HEK293T (cell line): ENCODE measurements around the gene C1QTNF9B.

Experiments used
- ARNT ChIP-seq: fragments of 450-650 bp; IDR thresholded peaks from 2 replicates; pipeline ENCODE4 v1.6.1; 2017; ENCODE audit warnings: mild to moderate bottlenecking
- BHLHE40 ChIP-seq: fragments of 450-650 bp; IDR thresholded peaks from 2 replicates; pipeline ENCODE4 v1.6.1; 2016; ENCODE audit warnings: mild to moderate bottlenecking, moderate library complexity, borderline replicate concordance
- CTBP1 ChIP-seq: fragments of 450-650 bp; IDR thresholded peaks from 2 replicates; pipeline ENCODE4 v1.6.1; 2016; ENCODE audit warnings: borderline replicate concordance
- FOXK2 ChIP-seq: fragments of 450-650 bp; IDR thresholded peaks from 2 replicates; pipeline ENCODE4 v1.6.1; 2016; ENCODE audit warnings: mild to moderate bottlenecking
- PKNOX1 ChIP-seq: fragments of 450-650 bp; IDR thresholded peaks from 2 replicates; pipeline ENCODE4 v1.6.1; 2016

DNA sequence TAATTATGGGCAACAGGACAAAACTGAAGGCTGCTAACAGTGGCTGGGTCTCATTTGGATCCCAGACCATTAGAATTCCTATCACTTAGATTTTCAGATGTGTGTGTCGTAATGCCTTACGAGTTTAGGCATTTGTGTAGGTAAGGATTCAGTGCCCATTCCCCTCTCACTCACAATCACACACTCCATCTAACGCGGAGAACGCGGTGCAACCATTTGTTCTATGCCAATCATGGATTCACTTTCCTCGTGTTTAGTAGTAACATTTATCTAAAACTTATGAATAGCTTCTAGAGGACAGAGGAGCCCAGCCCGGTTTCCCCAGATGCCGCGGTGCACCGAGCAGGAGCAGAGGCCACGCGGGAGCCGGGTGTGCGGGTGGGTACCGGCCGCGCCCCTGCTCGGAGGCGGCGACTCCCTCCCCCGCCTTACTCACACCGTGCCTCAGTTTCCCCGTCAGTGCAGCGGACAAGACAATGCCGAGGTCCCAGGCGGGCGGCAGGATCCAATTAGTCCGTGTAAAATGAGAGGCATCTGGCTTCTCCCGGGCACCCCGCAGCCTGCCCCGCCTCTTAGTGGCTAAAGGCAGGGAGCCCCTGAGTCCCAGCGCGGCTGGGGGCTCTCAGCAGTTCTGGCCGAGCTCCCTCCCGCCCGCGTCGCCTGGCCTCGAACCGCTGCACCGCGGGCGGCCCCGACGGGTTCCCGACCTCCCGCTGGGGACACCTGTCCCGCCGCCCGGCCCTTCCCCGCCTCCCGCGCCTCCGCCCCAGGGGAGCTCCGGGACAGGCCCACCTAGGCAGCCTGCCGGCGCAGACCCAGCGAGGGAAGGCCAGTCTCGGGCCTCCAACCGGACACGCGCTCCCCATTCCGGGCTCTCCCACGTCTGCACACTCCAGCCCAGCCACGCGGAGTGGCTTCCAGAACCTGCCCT lies 5.9 kb upstream of the C1QTNF9B start:
- no peak for TF ChIP-seq ARNT
- no peak for TF ChIP-seq PKNOX1
- TF ChIP-seq BHLHE40 = no peak
- no peak for TF ChIP-seq CTBP1
- no peak for TF ChIP-seq FOXK2
